Occipital lobe (tissue), 2 donors: ENCODE results near the gene KLHL29. TPM values are rescaled to one million over a fixed set of nuclear protein-coding genes. Genes with fewer than 3 reads are reported as not detected.

Experiments used
- DNase-seq: peaks from one replicate; lab custom pipeline; 2025; lab: John Stamatoyannopoulos, UW
- total RNA-seq: library from RNA; depleted of rRNA; stranded (reverse); fragments of >200 nt; gene quantifications from one replicate; pipeline ENCODE4 v1.2.3, GENCODE V29; 2014

Gene KLHL29
- total RNA-seq, 1 donor from 2014 or later: 8.4 TPM

- DNase-seq: no peak
Measured at GRCh38 chr2:23567161-23567756, 182.3 kb downstream of the KLHL29 start.

DNA sequence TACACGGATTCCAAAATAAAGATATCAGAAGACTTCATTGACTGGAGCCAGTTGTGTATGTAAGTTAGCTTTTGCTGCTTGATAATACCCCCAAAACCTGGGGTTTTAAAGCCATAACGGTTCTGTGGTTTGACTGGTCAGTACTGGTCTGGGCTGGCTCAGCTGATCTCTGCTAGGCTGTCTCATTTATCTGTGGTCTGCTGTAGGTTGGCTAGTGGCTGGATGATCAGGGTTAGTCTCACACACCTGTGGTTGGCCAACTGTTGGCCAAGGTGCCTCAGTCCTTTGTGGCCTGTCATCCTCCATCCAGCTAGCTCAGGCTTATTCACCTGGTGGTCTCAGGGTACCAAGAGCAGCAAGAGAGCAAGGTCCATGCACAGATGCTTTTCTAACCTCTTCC is 183.2 kb downstream of the KLHL29 start:
- no peak for DNase-seq

- no peak for DNase-seq
Measured at GRCh38 chr2:23568626-23569190, 183.7 kb downstream of the KLHL29 start.

- DNase-seq: no peak
Measured at GRCh38 chr2:23569761-23570365, 184.9 kb downstream of the KLHL29 start.

DNA sequence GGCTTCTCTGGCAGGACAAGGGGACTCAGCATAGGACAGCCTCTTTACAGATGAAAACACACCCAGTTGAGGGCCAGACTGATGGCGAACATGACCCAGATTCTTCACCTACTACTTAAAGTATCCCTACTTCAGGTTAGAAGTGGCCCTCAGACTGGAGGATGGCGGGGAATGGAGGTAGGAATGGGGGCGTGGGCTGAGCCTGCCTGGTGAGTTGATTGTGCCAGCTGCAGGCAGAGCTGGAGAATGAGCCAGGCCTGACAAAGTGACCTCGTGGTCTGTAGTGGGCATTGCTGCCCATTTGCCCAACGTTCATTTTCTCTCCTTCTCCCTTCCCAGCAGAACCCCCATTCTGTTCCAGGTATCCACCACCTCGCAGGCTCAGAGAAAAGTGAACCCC is 186.1 kb downstream of the KLHL29 start:
- DNase-seq: no peak

- no peak for DNase-seq
Measured at GRCh38 chr2:23571527-23572282, 186.7 kb downstream of the KLHL29 start.

DNA sequence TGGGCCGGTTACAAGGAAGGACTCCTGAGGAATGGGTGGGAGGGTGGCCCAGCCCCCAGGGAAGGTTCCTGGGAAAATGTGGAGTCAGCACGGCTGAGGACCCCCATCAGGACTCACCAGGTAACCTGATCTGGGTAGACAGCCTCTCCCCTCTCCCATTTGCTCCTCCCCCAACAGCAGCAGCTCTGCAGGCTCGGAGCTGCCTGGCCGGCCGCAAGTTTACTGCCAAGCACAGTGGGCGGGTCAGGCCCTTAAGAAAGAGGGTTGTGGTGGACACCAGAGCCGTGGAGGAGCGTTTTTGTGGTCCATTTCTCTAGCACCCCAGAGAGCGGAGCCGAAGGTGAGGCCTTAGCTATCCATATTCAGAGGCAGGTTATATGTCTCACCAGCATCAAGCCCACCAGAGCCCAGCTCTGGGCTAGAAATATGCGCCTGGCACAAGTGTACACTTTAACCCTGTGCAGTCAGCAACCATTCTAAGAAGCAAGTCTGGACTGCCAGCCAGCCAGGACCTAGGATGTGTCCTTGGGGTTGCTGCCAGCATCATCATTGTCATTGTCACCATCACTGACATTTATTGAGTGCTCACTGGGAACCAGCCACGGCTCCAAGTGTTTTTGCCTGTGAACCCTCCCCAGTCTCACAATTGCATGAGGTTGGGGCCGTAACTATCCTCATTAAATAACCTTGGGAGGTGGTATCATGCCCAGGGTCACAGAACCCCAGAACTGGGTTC is 190.1 kb downstream of the KLHL29 start:
- no peak for DNase-seq

DNA sequence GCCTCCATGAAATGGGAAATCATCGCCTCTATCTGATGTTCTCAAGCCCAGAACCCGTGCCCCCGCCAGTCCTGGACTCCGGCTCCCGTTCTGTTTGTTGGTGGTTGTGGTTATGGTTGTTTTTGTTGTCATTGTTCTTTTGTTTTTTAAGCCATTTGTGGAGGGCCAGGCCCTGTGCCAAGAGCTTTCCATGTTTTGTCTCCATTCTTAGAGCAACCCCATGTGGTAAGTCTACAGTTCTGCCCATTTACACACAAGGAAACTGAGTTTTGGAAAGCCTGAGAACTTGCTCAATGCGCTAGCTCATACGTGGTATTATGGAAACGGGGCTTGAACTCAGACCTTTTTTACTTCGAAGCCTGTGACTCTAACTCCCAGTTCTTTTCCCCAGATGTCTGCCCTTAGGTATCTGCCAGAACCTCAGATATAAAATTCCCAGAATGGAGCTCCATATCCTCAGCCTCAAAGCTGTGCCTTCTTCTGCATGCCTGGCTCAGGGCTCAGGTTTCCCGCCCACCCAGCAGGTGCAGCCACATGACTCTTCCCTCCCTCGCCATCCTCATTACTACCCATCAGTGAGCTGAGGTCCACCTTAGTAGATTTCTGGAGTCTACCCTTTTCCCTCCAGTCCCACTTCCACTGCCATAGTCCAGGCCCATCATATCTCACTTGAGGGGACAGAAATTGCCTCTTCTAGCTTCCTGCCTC is 194.1 kb downstream of the KLHL29 start:
- DNase-seq: no peak

DNA sequence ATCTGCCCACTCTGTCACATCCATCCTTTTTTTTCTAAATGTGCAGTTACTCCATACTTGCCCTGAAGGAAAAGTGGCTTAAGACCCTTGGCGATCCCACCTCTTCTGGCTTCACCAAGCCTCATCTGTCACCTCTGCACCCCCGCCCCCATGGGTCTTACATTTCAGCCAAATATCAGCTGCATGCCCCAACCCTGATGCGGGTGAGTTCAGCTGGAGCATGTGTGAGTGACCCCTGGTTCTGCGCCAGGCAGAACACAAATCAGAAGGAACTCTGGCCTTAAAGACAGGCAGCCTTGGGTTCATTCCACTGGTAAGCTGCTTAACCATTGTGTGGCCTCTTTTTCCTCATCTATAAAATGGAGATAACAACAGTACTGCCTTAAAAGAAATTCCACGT is 194.7 kb downstream of the KLHL29 start:
- DNase-seq: no peak

DNA sequence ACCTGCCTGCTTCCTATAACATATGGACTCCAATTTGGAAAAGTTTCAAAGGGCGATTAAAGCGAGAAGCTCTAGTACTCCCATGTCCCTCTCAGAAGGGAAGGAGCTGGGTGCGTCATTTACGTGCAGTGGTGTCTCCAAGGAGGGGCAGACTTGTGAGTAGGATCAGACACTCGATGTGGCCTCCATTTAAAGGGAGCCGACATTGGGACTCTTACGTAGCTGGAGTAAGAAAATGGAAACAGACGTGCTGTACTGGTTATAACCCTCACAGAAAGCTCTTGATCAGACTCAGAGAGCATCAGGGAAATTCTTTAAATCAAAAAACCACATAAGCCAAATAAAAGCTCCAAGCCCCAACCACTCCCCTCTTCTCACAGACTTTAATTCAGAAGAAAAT is 198.5 kb downstream of the KLHL29 start:
- DNase-seq: no peak

DNA sequence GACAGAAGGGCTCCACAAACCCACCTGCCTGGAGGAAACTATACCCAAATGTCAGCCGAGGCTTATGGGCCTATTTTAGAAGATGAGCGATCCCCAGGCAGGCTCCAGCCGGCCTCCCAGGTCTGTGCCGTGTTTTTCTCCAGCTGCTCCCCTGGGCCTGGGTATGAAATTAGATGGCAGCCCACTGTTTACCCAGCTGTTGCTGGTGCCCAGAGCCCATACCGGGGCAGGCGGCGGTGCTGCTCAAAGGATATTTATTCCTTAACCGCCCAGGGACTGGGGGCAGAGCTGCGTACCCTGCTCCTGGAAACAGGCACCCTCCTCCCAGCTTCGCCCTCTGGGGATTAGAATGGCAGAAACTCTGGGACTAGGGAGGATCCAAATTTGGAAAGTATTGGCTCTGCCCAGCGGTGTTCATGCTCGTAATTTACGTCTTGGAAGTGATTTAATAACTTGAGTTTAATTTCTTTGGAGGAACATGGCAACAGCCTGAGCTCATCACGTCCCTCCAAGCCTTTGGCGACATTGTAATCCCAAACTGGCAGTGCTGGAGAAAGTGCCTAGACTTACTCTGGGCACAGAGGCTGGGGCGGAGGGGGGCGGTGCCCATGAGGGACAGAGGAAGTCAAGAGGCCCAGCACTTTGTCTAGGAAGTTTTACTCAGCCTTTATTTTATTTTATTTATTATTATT is 199.2 kb downstream of the KLHL29 start:
- no peak for DNase-seq

GRCh38 chr2:23585273-23586170 is 200.5 kb downstream of the KLHL29 start:
- no peak for DNase-seq

DNA sequence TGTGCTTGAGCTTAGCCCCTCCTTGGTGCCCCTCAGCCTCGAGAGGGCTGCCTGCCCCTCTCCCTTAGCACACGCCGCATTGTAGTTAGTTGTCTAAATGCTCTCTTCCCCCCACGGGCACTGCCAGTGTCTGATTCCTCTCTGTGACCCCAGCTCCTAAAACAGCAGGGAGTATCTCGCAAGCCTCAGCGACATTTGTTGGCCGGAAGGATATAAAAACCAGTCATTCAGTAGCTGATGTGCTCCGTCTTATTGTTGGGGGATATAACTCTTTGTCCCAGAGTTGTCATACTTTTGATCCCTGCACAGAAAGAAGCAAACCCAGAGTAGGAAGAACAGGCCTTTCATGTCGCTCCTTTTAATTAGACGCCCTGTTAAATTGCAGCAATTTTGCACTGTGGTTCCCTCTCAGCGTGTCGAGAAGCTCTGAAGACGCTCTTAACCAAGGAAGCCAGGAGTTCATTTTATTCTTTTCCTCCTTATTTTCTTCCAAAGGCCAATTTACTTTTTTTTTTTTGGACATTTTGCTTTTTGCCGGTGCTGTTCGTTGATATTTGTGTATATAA is 201.8 kb downstream of the KLHL29 start:
- no peak for DNase-seq

- no peak for DNase-seq
Measured at GRCh38 chr2:23587341-23587880, 202.4 kb downstream of the KLHL29 start.

GRCh38 chr2:23588106-23588505 is 203.1 kb downstream of the KLHL29 start:
- DNase-seq: no peak

- DNase-seq: no peak
Measured at GRCh38 chr2:23588508-23589201, 203.7 kb downstream of the KLHL29 start.

- DNase-seq: no peak
Measured at GRCh38 chr2:23589220-23589647, 204.3 kb downstream of the KLHL29 start.

DNA sequence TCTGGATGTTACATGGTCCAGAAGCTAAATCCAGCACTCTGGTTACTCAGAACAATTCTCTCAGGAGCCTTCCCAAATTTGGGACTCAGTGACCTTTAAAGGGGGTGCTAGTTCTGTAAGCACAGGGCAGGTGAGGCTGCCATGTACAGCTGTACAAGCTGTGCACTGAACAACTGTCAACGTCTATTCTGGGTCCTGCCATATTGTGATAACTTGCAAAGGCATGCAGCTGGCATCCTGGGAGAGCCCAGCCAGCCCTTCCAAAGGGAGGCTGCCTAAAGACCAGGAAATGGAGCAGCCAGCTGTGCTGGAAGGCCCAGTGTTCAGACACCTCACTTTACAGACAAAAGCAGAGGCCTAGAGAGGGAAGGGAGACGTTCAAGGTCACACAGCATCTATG is 204.8 kb downstream of the KLHL29 start:
- DNase-seq: no peak
